Cardiac muscle cell (in vitro differentiated cells and primary cell): ENCODE data around the gene NOXA1. TPM values are rescaled to one million over a fixed set of nuclear protein-coding genes. Genes with fewer than 3 reads are reported as not detected.
A peak's percentile ranks its signal among the peaks of the same experiment; 100 is the strongest.

Experiments used
- DNase-seq, 2 donors: peaks; one replicate each; pipeline versions ENCODE4 v3.0.0 to v3.0.0-alpha.2; 2010 to 2017; ENCODE audit warnings: low read depth in 1 of 2, low spot score in 1 of 2
- H3K27ac ChIP-seq: fragments of 200-600 bp; sonication (generic); 2 replicates; pipeline ENCODE4 v1.5.1; 2016
- H3K27me3 ChIP-seq: fragments of 200-600 bp; sonication (generic); 2 replicates; pipeline ENCODE4 v1.6.0; 2016; ENCODE audit warnings: control low read depth
- H3K36me3 ChIP-seq: fragments of 200-600 bp; sonication (generic); 2 replicates; pipeline ENCODE4 v1.5.1; 2016; ENCODE audit warnings: control low read depth
- H3K4me1 ChIP-seq: fragments of 200-600 bp; sonication (generic); 2 replicates; pipeline ENCODE4 v1.8.1; 2017; ENCODE audit warnings: low read depth, mild to moderate bottlenecking, mixed run types
- H3K4me3 ChIP-seq: fragments of 200-600 bp; sonication (generic); 2 replicates; pipeline ENCODE4 v1.5.1; 2016; ENCODE audit warnings: mild to moderate bottlenecking
- H3K9me3 ChIP-seq: fragments of 200-600 bp; sonication (generic); 2 replicates; pipeline ENCODE4 v1.5.1; 2017; ENCODE audit warnings: low read depth, mild to moderate bottlenecking, control low read depth
- polyA plus RNA-seq: library from polyadenylated mRNA; unstranded; fragments of >200 nt; fragmentation: Nextera tagmentation; extraction: Ambion mirVana; gene quantifications from 2 replicates; pipeline ENCODE4 v1.2.1, GENCODE V29; 2016
- total RNA-seq: library from RNA; depleted of rRNA; stranded (reverse); fragments of >200 nt; gene quantifications from 2 replicates; pipeline ENCODE4 v1.2.3, GENCODE V29; 2016
- TF ChIP-seq, protein P1 (sequence below): IDR thresholded peaks from 2 replicates; pipeline ENCODE4 v1.5.1; 2012; ENCODE audit warnings: low read depth, mild to moderate bottlenecking, low read length

Gene NOXA1
- total and polyA plus RNA-seq, 2 experiments from 2014 or later = 8.1 to 12.0 TPM

- Histone ChIP-seq H3K4me3 (peak overlapping the region; percentile 51), H3K9me3 (no peaks in the 10 kb centered on the region), H3K27ac (no peak overlapping the region), H3K27me3 (peaks cover 12% of the 10 kb centered on the region), H3K4me1 (peaks cover 12% of the 10 kb centered on the region), H3K36me3 (no peaks in the 10 kb centered on the region)
- TF ChIP-seq, protein P1, sequence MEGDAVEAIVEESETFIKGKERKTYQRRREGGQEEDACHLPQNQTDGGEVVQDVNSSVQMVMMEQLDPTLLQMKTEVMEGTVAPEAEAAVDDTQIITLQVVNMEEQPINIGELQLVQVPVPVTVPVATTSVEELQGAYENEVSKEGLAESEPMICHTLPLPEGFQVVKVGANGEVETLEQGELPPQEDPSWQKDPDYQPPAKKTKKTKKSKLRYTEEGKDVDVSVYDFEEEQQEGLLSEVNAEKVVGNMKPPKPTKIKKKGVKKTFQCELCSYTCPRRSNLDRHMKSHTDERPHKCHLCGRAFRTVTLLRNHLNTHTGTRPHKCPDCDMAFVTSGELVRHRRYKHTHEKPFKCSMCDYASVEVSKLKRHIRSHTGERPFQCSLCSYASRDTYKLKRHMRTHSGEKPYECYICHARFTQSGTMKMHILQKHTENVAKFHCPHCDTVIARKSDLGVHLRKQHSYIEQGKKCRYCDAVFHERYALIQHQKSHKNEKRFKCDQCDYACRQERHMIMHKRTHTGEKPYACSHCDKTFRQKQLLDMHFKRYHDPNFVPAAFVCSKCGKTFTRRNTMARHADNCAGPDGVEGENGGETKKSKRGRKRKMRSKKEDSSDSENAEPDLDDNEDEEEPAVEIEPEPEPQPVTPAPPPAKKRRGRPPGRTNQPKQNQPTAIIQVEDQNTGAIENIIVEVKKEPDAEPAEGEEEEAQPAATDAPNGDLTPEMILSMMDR = no peak
- no peak for DNase-seq
Observed at GRCh38 chr9:137457406-137458193, 34.4 kb downstream of the NOXA1 start.

- peaks cover 18% of the 10 kb centered on the region for H3K27me3 ChIP-seq
- no peaks in the 10 kb centered on the region for H3K9me3 ChIP-seq
- H3K27ac ChIP-seq = no peak overlapping the region
- no peaks in the 10 kb centered on the region for H3K36me3 ChIP-seq
- H3K4me3 ChIP-seq = peak overlapping the region; percentile 51
- no peak for DNase-seq
- TF ChIP-seq, protein P1 = no peak
- peaks cover 12% of the 10 kb centered on the region for H3K4me1 ChIP-seq
Observed at GRCh38 chr9:137458194-137459151, 35.3 kb downstream of the NOXA1 start.

GRCh38 chr9:137459152-137459600 lies 36.0 kb downstream of the NOXA1 start, which contains the start of gene NSMF:
TSS of gene NSMF (minus strand) at chr9:137459334. CDS start at chr9:137459102, 232 bp downstream.
- TF ChIP-seq, protein P1 = no peak
- Histone ChIP-seq H3K4me1 (peaks cover 12% of the 10 kb centered on the region), H3K9me3 (no peaks in the 10 kb centered on the region), H3K4me3 (peak within 1 kb of the TSS; percentile 51), H3K27ac (no peak within 1 kb of the TSS), H3K36me3 (no peaks in the 10 kb centered on the region), H3K27me3 (peaks cover 18% of the 10 kb centered on the region)
- DNase-seq = peak; percentile 93 to 98

DNA sequence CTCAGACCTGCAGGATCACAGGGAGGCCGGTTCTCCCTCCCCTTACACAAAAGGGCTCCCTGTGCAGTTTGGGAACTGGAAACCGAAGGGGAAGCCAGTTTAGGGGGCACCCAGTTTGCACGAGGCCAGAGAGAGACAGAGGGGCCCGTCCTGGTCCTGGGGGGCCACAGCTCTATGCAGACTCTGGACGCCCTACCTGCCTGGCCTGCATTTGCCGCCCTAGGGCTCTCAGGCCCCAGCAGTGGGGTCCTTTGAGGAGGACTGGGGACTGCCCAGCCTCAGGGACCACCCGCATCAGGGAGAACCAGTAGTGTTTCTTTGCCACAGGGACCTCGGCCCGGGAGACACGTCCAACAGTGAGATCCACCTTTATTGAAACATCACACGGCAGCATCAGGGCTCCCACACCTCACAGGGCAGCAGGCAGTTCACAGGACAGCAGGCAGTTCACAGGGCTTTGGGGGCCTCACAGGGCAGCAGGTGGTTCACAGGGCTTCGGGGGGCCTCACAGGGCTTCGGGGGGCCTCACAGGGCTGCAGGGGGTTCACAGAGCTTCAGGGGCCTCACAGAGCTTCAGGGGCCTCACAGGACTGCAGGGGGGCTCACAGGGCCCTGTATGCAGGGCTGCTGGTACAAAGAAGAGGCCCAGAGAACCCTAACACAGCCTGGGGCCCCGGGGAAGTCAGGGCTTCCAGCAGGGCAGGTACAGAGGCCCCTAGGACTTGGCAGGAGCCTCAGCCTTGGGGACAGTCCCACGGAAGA lies 36.6 kb downstream of the NOXA1 start:
- no peaks in the 10 kb centered on the region for H3K36me3 ChIP-seq
- peaks cover 18% of the 10 kb centered on the region for H3K27me3 ChIP-seq
- no peak overlapping the region for H3K27ac ChIP-seq
- peaks cover 6% of the 10 kb centered on the region for H3K4me1 ChIP-seq
- no peak for DNase-seq
- no peaks in the 10 kb centered on the region for H3K9me3 ChIP-seq
- TF ChIP-seq, protein P1 = no peak
- peak overlapping the region; percentile 51 for H3K4me3 ChIP-seq
